GM12891 (cell line): ENCODE data around the gene IFI16.

Experiments
- POLR2A ChIP-seq: IDR thresholded peaks from 2 replicates; pipeline ENCODE4 v1.6.1; 2011; ENCODE audit warnings: low read depth, low read length, control low read depth
- POLR2AphosphoS5 ChIP-seq: IDR thresholded peaks from 2 replicates; pipeline ENCODE4 v1.6.1; 2011; ENCODE audit warnings: low read depth, low read length, control low read depth
- TAF1 ChIP-seq: IDR thresholded peaks from 2 replicates; pipeline ENCODE4 v1.6.1; 2011; ENCODE audit warnings: low read depth, low read length, control low read depth

GRCh38 chr1:158976219-158976618, 33.5 kb upstream of the IFI16 start:
- no peak for TF ChIP-seq TAF1
- TF ChIP-seq POLR2A: no peak
- TF ChIP-seq POLR2AphosphoS5: no peak
